Panc1 (cell line): Measurements from ENCODE around the gene HTRA3. TPM values are rescaled to one million over a fixed set of nuclear protein-coding genes. Genes with fewer than 3 reads are reported as not detected.

Experiments
- ATAC-seq: fragments of 200-7000 bp; cut with Tn5 transposase; 2 replicates; pipeline ENCODE4 v1.9.1; 2020; ENCODE audit warnings: mild to moderate bottlenecking, moderate library complexity
- BruUV-seq: library from RNA; stranded (reverse); fragments of 400-500 nt; replicated peaks from 2 replicates; lab custom pipeline; 2021; lab: Mats Ljungman, UMichigan
- CTCF ChIA-PET: fragments of 300-600 bp; sonication (Branson Sonifier 250); formaldehyde crosslinking; loops from one replicate; lab custom pipeline; 2022; ENCODE audit warnings: antibody characterized with exemption; lab: Charles Lee
- POLR2A ChIA-PET: fragments of 300-600 bp; sonication (Branson Sonifier 250); formaldehyde crosslinking; loops from one replicate; lab custom pipeline; 2022; ENCODE audit warnings: antibody characterized with exemption; lab: Charles Lee
- DNase-seq: peaks from one replicate; pipeline ENCODE4 v3.0.0-alpha.2; 2010; ENCODE audit warnings: low read depth, low spot score
- H3K27ac ChIP-seq: 2 replicates; pipeline ENCODE4 v1.5.1; 2011; ENCODE audit warnings: mild to moderate bottlenecking, low read length, inconsistent platforms
- H3K27me3 ChIP-seq: fragments of 200-500 bp; sonication (Bioruptor generic); 2 replicates; pipeline ENCODE4 v1.6.0; 2014; ENCODE audit warnings: low read length, inconsistent platforms; ENCODE audit not compliant: control insufficient read depth, insufficient read depth
- H3K36me3 ChIP-seq: fragments of 200-500 bp; sonication (Bioruptor generic); 2 replicates; pipeline ENCODE4 v1.5.1; 2014; ENCODE audit warnings: inconsistent platforms, mild to moderate bottlenecking, low read length, moderate library complexity; ENCODE audit not compliant: control insufficient read depth, insufficient read depth
- H3K4me1 ChIP-seq: 2 replicates; pipeline ENCODE4 v1.5.1; 2011; ENCODE audit warnings: inconsistent platforms, mild to moderate bottlenecking, low read length, moderate library complexity; ENCODE audit not compliant: control insufficient read depth, insufficient read depth
- H3K4me3 ChIP-seq, 2 experiments: 2 replicates each; pipeline ENCODE4 v1.5.1; 2011 to 2012; ENCODE audit warnings: low read depth in 2 of 2, low read length in 2 of 2, mild to moderate bottlenecking in 2 of 2, inconsistent platforms in 1 of 2, moderate library complexity in 1 of 2
- H3K9me3 ChIP-seq: fragments of 200-500 bp; sonication (Bioruptor generic); 2 replicates; pipeline ENCODE4 v1.5.1; 2014; ENCODE audit warnings: low read depth, mild to moderate bottlenecking, inconsistent platforms, low read length, moderate library complexity; ENCODE audit not compliant: control insufficient read depth, insufficient read depth
- POLR2AphosphoS5 ChIP-seq: IDR thresholded peaks from 2 replicates; pipeline ENCODE4 v1.6.1; 2012; ENCODE audit warnings: mild to moderate bottlenecking, low read depth, low read length, moderate library complexity
- SIN3A ChIP-seq: IDR thresholded peaks from 2 replicates; pipeline ENCODE4 v1.6.1; 2012; ENCODE audit warnings: low read depth, mild to moderate bottlenecking, low read length, moderate library complexity, borderline replicate concordance; ENCODE audit not compliant: insufficient read depth
- TCF7L2 ChIP-seq: IDR thresholded peaks from 2 replicates; pipeline ENCODE4 v1.6.1; 2011; ENCODE audit warnings: mild to moderate bottlenecking, low read depth, low read length, inconsistent platforms
- in situ Hi-C: cut with HindIII; loops from 2 replicates; pipeline ENCODE4 v1.10.0; 2016; ENCODE audit warnings: low sequenced_read_pairs, low pct_unique_long_range_greater_than_20kb
- intact Hi-C: fragments of 100-400 bp; cut with micrococcal nuclease; formaldehyde crosslinking; loops from one replicate; pipeline ENCODE4 v1.10.0; 2022; ENCODE audit not compliant: unreplicated experiment
- total RNA-seq: library from RNA; stranded (reverse); gene quantifications from one replicate; pipeline ENCODE4 v1.2.1, GENCODE V29; 2021; ENCODE audit not compliant: unreplicated experiment
- TF ChIP-seq, protein P1 (sequence below), 2 experiments: IDR thresholded peaks; 2 replicates each; pipeline ENCODE4 v1.6.1; 2011 to 2012; ENCODE audit warnings: low read depth in 2 of 2, control low read depth in 1 of 2, low read length in 1 of 2, mild to moderate bottlenecking in 1 of 2, moderate library complexity in 1 of 2; ENCODE audit not compliant: insufficient read depth in 1 of 2
- TF ChIP-seq, protein P2 (sequence below): fragments of 450-650 bp; IDR thresholded peaks from 2 replicates; pipeline ENCODE4 v1.5.1; 2017; ENCODE audit warnings: mild to moderate bottlenecking

Gene HTRA3
- total RNA-seq, 1 experiment from 2014 or later: 0.98 TPM

- Histone ChIP-seq H3K9me3 (no peaks in the 10 kb centered on the region), H3K27me3 (no peaks in the 10 kb centered on the region), H3K36me3 (no peaks in the 10 kb centered on the region), H3K4me3 (no peak overlapping the region), H3K27ac (no peak overlapping the region), H3K4me1 (no peaks in the 10 kb centered on the region)
- POLR2A ChIA-PET: no interaction called here
- intact Hi-C loops: no loop called here
- ATAC-seq (no peak), DNase-seq (no peak)
- TF ChIP-seq POLR2AphosphoS5 (no peak), SIN3A (no peak), TCF7L2 (no peak)
- TF ChIP-seq, protein P1, sequence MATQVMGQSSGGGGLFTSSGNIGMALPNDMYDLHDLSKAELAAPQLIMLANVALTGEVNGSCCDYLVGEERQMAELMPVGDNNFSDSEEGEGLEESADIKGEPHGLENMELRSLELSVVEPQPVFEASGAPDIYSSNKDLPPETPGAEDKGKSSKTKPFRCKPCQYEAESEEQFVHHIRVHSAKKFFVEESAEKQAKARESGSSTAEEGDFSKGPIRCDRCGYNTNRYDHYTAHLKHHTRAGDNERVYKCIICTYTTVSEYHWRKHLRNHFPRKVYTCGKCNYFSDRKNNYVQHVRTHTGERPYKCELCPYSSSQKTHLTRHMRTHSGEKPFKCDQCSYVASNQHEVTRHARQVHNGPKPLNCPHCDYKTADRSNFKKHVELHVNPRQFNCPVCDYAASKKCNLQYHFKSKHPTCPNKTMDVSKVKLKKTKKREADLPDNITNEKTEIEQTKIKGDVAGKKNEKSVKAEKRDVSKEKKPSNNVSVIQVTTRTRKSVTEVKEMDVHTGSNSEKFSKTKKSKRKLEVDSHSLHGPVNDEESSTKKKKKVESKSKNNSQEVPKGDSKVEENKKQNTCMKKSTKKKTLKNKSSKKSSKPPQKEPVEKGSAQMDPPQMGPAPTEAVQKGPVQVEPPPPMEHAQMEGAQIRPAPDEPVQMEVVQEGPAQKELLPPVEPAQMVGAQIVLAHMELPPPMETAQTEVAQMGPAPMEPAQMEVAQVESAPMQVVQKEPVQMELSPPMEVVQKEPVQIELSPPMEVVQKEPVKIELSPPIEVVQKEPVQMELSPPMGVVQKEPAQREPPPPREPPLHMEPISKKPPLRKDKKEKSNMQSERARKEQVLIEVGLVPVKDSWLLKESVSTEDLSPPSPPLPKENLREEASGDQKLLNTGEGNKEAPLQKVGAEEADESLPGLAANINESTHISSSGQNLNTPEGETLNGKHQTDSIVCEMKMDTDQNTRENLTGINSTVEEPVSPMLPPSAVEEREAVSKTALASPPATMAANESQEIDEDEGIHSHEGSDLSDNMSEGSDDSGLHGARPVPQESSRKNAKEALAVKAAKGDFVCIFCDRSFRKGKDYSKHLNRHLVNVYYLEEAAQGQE (IDR thresholded peaks at IDR 0.05; ENCODE audit: insufficient read depth in 1 of 2, low read depth in 2 of 2, low read length in 1 of 2): no peak
- TF ChIP-seq, protein P2, sequence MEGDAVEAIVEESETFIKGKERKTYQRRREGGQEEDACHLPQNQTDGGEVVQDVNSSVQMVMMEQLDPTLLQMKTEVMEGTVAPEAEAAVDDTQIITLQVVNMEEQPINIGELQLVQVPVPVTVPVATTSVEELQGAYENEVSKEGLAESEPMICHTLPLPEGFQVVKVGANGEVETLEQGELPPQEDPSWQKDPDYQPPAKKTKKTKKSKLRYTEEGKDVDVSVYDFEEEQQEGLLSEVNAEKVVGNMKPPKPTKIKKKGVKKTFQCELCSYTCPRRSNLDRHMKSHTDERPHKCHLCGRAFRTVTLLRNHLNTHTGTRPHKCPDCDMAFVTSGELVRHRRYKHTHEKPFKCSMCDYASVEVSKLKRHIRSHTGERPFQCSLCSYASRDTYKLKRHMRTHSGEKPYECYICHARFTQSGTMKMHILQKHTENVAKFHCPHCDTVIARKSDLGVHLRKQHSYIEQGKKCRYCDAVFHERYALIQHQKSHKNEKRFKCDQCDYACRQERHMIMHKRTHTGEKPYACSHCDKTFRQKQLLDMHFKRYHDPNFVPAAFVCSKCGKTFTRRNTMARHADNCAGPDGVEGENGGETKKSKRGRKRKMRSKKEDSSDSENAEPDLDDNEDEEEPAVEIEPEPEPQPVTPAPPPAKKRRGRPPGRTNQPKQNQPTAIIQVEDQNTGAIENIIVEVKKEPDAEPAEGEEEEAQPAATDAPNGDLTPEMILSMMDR: no peak
- in situ Hi-C loops: no loop called here
- no TSS peak for BruUV-seq
- CTCF ChIA-PET: no interaction called here
Observed at GRCh38 chr4:8331575-8331955, 62.0 kb downstream of the HTRA3 start.

DNA sequence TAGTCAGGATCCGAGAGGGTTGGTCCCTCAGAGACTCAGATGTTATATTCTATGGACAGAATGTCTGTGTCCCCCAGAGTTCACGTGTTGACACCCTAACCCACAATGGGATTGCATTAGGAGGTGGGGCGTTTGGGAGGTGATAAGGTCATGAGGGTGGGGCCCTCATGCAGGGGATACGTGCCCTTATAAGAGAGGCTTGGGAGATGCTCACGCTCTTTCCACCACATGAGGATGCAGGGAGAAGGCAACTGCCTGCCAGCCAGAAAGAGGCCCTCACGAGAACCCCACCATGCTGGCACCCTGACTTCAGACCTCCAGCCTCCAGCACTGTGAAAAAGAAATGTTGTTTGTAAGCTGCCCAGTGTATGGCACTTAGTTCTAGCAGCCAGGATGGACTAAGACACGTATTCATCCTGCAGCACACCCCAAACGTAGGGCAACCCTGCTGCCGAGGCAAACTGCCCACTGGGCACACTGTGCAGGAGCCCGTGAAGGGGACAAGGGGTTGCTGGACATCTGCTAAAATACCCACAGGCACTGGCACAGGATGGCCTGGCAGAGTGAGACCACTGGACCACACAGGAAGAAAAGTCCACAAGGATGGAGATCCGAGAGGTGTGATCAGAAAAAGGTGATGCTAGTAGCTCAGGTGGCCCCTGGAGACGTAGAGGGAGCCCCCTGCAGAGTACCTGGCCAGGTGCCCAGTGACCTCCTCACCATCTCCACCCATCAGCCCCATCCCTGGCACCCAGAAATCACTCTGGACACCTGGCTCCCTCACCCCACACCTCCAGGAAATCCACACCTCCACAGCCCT, 62.7 kb downstream of the HTRA3 start:
- intact Hi-C loops (no loop called here), in situ Hi-C loops (no loop called here)
- Histone ChIP-seq H3K36me3 (no peaks in the 10 kb centered on the region), H3K4me3 (no peak overlapping the region), H3K27ac (no peak overlapping the region), H3K4me1 (no peaks in the 10 kb centered on the region), H3K9me3 (no peaks in the 10 kb centered on the region), H3K27me3 (no peaks in the 10 kb centered on the region)
- POLR2A ChIA-PET: no interaction called here
- no peak for TF ChIP-seq POLR2AphosphoS5
- no peak for TF ChIP-seq TCF7L2
- TF ChIP-seq, protein P1 (IDR thresholded peaks at IDR 0.05; ENCODE audit: insufficient read depth in 1 of 2, low read depth in 2 of 2, low read length in 1 of 2): no peak
- no peak for TF ChIP-seq SIN3A
- TF ChIP-seq, protein P2: no peak
- no TSS peak for BruUV-seq
- DNase-seq (no peak), ATAC-seq (no peak)
- CTCF ChIA-PET: interaction anchor here (0.6 kb wide), 1 partner anchor 17 kb away, joined by 4 read pairs; no protein-coding TSS in a partner anchor
